Spinal cord (tissue), 10 donors: Measurements from ENCODE around the gene PAFAH1B2. TPM values are rescaled to one million over a fixed set of nuclear protein-coding genes. Genes with fewer than 3 reads are reported as not detected.
A peak's percentile ranks its signal among the peaks of the same experiment; 100 is the strongest.
"Not testable (repeated sequence)": the region's sequence is repeated elsewhere in the genome, so short reads cannot be mapped to it uniquely, and the experiment has no call there.

Experiments used
- DNase-seq, 6 donors: peaks; one replicate each; pipeline versions ENCODE4 v3.0.0 to v3.0.0-alpha.2; 2013 to 2015; ENCODE audit warnings: low spot score in 6 of 6, low read depth in 4 of 6
- H3K27ac ChIP-seq: one replicate; pipeline ENCODE4 v1.5.1; 2013; ENCODE audit warnings: low read depth, low read length, control low read depth
- H3K27me3 ChIP-seq: one replicate; pipeline ENCODE4 v1.6.1; 2013; ENCODE audit warnings: low read length; ENCODE audit not compliant: control insufficient read depth, insufficient read depth
- H3K36me3 ChIP-seq: one replicate; pipeline ENCODE4 v1.6.1; 2013; ENCODE audit warnings: low read length; ENCODE audit not compliant: control insufficient read depth, insufficient read depth
- H3K4me1 ChIP-seq: one replicate; pipeline ENCODE4 v1.6.1; 2013; ENCODE audit warnings: low read length; ENCODE audit not compliant: control insufficient read depth, insufficient read depth
- H3K4me3 ChIP-seq: one replicate; pipeline ENCODE4 v1.5.1; 2013; ENCODE audit warnings: low read depth, low read length, control low read depth
- H3K9me3 ChIP-seq: one replicate; pipeline ENCODE4 v1.6.1; 2013; ENCODE audit warnings: low read length; ENCODE audit not compliant: control insufficient read depth, insufficient read depth
- WGBS: methylation state at CpG from one replicate; pipeline ENCODE4 v1.1.5; 2013; ENCODE audit warnings: missing lambda C conversion rate; ENCODE audit not compliant: insufficient coverage; 5-methylcytosine and 5-hydroxymethylcytosine counted together
- polyA plus RNA-seq, 2 donors: library from polyadenylated mRNA; unstranded; fragments of 120-200 nt; gene quantifications; one replicate each; pipeline ENCODE4 v1.2.1, GENCODE V29; 2013; ENCODE audit not compliant: insufficient read length in 2 of 2
- total RNA-seq, 2 donors: library from RNA; depleted of rRNA in 1 of 2; stranded (reverse); fragments of 120-200 nt in 1 of 2; fragments of >200 nt in 1 of 2; gene quantifications; one replicate each; pipeline versions ENCODE4 v1.2.3 to v1.2.4, GENCODE V29; 2013 to 2014
- donor health status: healthy.

Gene PAFAH1B2
- total and polyA plus RNA-seq, 4 donors, result 77.3 to 196 (median 108) TPM

DNA sequence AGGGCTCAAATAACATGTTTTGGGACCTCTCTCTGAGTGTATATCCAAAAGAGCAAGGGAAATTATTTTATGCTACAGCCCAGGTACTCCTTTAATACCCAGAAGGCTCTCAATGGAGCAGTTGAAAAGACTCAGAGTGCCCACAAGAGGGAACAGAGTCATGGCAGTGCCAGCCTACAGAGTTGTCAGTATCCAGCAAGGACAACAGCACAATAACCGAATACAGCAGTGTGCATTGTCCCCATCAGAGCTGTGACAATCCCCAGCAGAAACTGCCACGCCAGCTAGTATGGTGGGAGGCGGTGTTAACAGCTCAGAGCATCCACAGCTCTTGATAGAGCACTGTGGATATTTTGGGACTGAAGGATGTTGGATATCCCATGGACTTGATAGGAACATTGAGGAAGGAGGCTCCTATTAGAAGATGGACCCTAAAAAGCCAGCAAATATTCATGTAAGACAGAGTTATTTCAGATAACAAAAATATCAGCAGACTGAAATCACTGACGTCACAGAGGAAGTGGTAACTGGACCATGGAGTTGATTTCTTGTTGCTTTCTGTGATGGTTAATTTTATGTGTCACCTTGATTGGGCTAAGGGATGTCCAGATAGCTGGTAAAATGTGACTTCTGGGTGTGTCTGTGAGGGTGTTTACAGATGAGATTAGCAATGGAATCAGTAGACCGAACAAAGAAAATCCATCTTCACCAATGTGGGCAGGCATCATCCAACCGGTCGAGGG lies 17.7 kb upstream of the PAFAH1B2 start:
- peak in 2 of 6 donors; percentile 4 to 16 for DNase-seq
- no peak overlapping the region for H3K27ac ChIP-seq

DNA sequence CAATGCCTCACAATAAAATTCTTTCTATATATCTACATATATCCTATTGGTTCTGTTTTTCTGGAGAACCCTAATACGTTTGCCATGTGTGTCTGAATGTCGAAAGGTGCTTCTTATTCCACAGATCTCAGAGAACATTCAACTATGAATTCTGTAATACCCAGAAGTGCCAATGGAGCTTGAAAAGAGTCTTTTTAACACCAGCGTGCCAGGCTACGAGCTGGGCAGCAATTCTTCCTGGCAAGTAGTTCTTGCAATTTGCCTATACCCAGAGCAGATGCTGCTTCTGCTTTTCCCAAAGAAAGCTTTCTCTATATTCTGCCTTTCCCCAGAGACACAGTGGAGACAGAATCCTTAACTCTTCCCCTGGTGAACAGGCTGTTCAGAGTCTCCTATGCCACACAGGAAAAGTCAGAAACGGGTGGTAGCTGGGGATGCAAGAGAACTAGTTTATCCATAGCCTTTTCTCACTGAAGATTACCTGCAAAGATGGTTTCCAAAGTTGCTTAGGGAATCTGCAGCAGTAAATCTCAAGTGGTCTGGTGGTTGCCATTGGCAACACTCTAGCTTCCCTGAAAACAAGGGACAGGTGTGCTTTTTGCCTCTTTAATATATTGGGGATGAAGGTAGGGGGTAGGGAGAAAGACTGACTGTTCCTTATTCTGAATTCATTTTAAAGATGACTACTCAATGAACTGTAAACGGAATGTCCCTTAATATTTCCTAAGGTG lies 16.8 kb upstream of the PAFAH1B2 start:
- peak in 3 of 6 donors; percentile 2 to 63 (median 58) for DNase-seq
- Histone ChIP-seq H3K4me1 (no peaks in the 10 kb centered on the region), H3K9me3 (no peaks in the 10 kb centered on the region), H3K4me3 (no peak overlapping the region), H3K27ac (no peak overlapping the region), H3K36me3 (no peaks in the 10 kb centered on the region), H3K27me3 (no peaks in the 10 kb centered on the region)
- WGBS, result 56% methylated on average over 4 of the region's 6 CpGs

More for the DNA sequence above, 17.7 kb upstream of the PAFAH1B2 start:
- no peaks in the 10 kb centered on the region for H3K4me1 ChIP-seq
- H3K36me3 ChIP-seq, result no peaks in the 10 kb centered on the region
- H3K9me3 ChIP-seq, result no peaks in the 10 kb centered on the region
- H3K27me3 ChIP-seq, result no peaks in the 10 kb centered on the region
- no peak overlapping the region for H3K4me3 ChIP-seq
- WGBS, result 86% methylated on average over 7 of the region's 7 CpGs

DNA sequence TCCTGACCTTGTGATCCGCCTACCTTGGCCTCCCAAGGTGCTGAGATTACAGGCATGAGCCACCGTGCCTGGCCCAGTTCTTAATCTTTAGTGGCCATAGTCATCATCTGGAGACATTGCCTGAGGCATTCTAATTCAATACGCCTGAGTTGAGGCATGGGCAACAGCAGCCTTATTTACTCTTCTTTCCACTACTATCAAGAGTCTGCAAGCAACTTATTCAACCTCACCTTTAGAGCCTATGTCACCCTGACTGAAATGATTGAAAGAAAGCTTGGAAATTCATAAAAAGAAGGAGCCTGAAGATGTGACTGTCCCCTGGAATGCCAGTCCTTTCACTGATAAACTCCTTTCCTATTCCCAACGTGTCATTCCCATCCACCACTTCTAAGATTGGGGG lies 15.8 kb upstream of the PAFAH1B2 start:
- DNase-seq, result no peak
- Histone ChIP-seq H3K36me3 (no peaks in the 10 kb centered on the region), H3K4me3 (no peak overlapping the region), H3K4me1 (no peaks in the 10 kb centered on the region), H3K27me3 (no peaks in the 10 kb centered on the region), H3K27ac (no peak overlapping the region), H3K9me3 (no peaks in the 10 kb centered on the region)
- WGBS, result 80% methylated on average over 2 of the region's 4 CpGs

DNA sequence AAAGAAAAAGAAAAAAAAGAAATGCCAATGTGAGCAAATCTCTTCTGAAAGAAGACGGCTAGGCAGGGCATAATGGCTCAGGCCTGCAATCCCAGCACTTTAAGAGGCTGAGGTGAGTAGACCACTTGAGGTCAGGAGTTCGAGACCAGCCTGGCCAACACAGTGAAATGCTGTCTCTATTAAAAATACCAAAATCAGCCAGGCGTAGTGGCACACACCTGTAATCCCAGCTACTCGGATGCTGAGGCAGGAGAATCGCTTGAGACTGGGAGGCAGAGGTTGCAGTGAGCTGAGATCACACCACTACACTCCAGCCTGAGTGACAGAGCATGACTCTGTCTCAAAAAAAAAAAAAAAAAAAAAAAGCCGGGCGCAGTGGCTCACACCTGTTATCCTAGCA lies 13.7 kb upstream of the PAFAH1B2 start:
- not testable (repeated sequence) for H3K27me3 ChIP-seq, H3K4me3 ChIP-seq, H3K27ac ChIP-seq, H3K36me3 ChIP-seq, DNase-seq, H3K4me1 ChIP-seq, H3K9me3 ChIP-seq
- 80% methylated on average over 1 of the region's 7 CpGs for WGBS

DNA sequence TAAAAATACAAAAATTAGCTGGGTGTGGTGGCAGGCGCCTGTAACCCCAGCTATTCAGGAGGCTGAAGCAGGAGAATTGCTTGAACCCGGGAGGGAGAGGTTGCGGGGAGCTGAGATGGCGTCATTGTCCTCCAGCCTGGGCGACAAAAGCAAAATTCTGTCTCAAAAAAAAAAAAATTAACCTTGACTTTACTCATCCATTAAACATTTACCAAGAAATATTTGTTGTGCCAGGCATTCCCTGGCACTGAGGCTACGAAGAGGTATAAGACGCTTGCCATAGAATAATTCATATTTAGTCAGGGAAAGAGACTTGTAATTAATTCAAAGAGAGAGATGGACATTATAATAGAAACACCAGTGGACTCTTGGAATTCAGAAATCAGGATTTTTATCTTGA lies 13.2 kb upstream of the PAFAH1B2 start:
- H3K27ac ChIP-seq, result no peak overlapping the region
- no CpG with 5 or more reads among the region's 7 CpGs for WGBS
- H3K27me3 ChIP-seq, result no peaks in the 10 kb centered on the region
- no peak overlapping the region for H3K4me3 ChIP-seq
- H3K9me3 ChIP-seq, result no peaks in the 10 kb centered on the region
- no peak for DNase-seq
- H3K36me3 ChIP-seq, result no peaks in the 10 kb centered on the region
- H3K4me1 ChIP-seq, result no peaks in the 10 kb centered on the region

DNA sequence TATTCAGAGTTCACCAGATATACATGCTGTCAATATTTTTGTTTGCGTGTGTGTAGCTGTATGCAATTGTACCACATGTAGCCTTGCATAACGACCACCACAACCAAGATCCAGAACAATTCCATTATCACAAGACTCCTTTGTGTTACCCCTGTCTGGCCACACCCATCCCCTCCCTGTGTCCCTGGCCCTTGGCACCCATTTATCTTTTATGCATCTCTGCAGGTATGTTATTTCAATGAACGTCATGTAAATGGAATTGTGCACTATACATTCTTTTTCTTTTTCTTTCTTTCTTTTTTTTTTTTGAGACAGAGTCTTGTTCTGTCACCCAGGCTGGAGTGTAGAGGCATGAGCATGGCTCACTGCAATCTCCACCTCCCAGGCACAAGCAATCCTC lies 9.7 kb upstream of the PAFAH1B2 start:
- DNase-seq, result no peak
- Histone ChIP-seq H3K27me3 (no peaks in the 10 kb centered on the region), H3K9me3 (no peaks in the 10 kb centered on the region), H3K4me3 (no peak overlapping the region), H3K27ac (no peak overlapping the region), H3K36me3 (no peaks in the 10 kb centered on the region), H3K4me1 (no peaks in the 10 kb centered on the region)
- WGBS, result no CpG with 5 or more reads among the region's 3 CpGs

DNA sequence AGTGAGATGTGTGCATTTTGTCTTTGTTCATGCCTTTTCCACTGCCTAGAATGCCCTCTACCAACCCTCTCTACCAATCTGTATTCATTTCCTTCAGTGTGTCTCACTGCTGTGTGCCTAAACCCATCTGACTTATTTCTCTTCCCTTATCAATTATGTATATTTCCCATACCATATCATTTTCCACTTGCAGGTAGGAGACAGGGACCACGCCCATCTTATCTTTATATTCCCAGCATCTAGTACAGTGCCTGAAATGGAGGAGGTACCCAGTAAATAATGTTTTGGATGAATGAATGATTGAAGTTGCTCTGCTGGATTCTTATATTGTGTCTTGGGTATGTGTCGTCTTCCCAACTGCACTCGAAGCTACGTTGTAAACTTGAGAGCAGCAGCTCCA lies 9.1 kb upstream of the PAFAH1B2 start:
- DNase-seq, H3K4me1 ChIP-seq, H3K4me3 ChIP-seq, H3K27me3 ChIP-seq, H3K9me3 ChIP-seq, H3K36me3 ChIP-seq, H3K27ac ChIP-seq: not testable (repeated sequence)
- WGBS, result no CpG with 5 or more reads among the region's 4 CpGs

DNA sequence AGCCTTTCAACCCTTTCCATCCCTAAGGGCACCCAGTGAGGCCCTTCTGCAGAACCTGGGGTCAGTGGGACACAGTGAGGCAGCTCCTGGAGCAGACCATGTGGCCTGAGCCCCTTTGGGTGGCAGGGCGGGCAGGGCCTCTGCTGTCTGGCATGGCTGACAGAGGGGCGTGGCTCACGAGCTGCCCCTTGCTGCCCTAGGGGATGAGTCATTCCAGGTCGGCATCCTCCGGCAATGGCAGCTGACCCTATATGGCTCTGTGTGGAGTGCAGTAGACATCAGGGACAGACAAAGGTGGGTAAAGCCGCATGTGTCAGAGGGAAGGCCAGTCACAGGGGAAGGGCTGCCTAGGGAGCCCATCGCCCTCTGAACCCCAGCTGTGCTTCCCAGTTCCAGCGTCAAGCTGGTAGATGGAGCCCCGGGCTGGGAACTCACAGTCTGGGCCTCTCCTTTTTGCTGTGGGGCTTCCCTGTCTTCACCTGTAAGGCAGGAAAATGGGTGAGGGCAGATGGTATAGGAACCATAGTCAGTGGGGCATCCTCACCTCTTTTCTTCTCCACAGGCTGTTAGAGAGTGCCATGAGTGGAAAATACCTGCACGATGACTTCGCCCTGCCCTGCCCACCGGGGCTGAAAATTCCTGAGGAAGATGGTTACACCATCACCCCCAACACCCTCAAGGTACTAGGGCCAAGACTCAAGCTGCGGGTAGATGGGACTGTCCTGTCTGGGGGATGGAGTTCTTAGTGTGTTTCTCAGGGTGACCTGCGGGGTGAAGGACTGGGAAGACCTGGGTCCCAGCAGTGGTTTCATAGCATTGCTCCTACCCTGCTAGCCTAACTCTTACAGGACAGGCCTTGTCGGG lies 6.6 kb upstream of the PAFAH1B2 start:
- WGBS, result no CpG with 5 or more reads among the region's 15 CpGs

DNA sequence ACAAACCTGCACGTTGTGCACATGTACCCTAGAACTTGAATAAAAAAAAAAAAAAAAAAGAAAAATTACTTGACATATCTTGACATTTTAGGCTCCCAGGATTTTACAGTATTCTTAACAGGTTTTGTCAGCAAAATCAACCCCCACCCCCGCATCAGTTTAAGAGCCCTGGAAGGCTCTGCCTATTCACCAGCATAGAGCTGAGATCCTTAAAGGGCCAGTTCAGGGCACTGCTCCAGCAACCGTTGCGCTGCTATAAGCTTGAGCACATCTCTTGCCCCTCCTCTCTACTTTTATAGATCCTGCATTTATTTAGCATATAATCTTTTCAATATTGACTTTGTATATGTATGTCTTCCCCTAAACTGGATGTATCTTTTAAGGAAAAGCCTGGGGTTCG lies 697 bp upstream of the PAFAH1B2 start:
- Histone ChIP-seq H3K4me1 (peaks cover 21% of the 10 kb centered on the region), H3K4me3 (peak overlapping the region; percentile 95), H3K36me3 (peaks cover 15% of the 10 kb centered on the region), H3K27ac (peak overlapping the region; percentile 91), H3K27me3 (no peaks in the 10 kb centered on the region), H3K9me3 (no peaks in the 10 kb centered on the region)
- peak in 3 of 6 donors; percentile 44 to 88 (median 86) for DNase-seq
- WGBS, result 0% methylated on average over 1 of the region's 5 CpGs

More for the DNA sequence above, 6.6 kb upstream of the PAFAH1B2 start:
- not testable (repeated sequence) for H3K27ac ChIP-seq, H3K4me1 ChIP-seq, H3K4me3 ChIP-seq, DNase-seq, H3K27me3 ChIP-seq, H3K9me3 ChIP-seq, H3K36me3 ChIP-seq
